Hepatocyte (in vitro differentiated cells): ENCODE data around the gene SCN2B. TPM values are rescaled to one million over a fixed set of nuclear protein-coding genes. Genes with fewer than 3 reads are reported as not detected.

Experiments used
- DNase-seq: peaks from one replicate; pipeline ENCODE4 v3.0.0-alpha.2; 2016; ENCODE audit warnings: low spot score
- H2AFZ ChIP-seq: fragments of 200-600 bp; sonication (generic); 2 replicates; pipeline ENCODE4 v1.6.0; 2016; ENCODE audit warnings: antibody characterized with exemption, mild to moderate bottlenecking
- H3K27ac ChIP-seq: fragments of 200-600 bp; sonication (generic); 2 replicates; pipeline ENCODE4 v1.5.1; 2016; ENCODE audit warnings: mild to moderate bottlenecking
- H3K27me3 ChIP-seq: fragments of 200-600 bp; sonication (generic); 2 replicates; pipeline ENCODE4 v1.6.1; 2016
- H3K36me3 ChIP-seq: fragments of 200-600 bp; sonication (generic); replicated peaks from 2 replicates; pipeline ENCODE4 v1.5.1; 2016; ENCODE audit warnings: low read depth; ENCODE audit not compliant: insufficient read depth
- H3K4me1 ChIP-seq: fragments of 200-600 bp; sonication (generic); 2 replicates; pipeline ENCODE4 v1.5.1; 2016; ENCODE audit warnings: mild to moderate bottlenecking, moderate library complexity; ENCODE audit not compliant: insufficient read depth
- H3K4me2 ChIP-seq: fragments of 200-600 bp; sonication (generic); 2 replicates; pipeline ENCODE4 v1.6.0; 2016
- H3K4me3 ChIP-seq: fragments of 200-600 bp; sonication (generic); 2 replicates; pipeline ENCODE4 v1.5.1; 2016; ENCODE audit warnings: mild to moderate bottlenecking
- H3K79me2 ChIP-seq: fragments of 200-600 bp; sonication (generic); 2 replicates; pipeline ENCODE4 v1.6.0; 2017; ENCODE audit warnings: mild to moderate bottlenecking
- H3K9me2 ChIP-seq: fragments of 200-600 bp; sonication (generic); replicated peaks from 2 replicates; pipeline ENCODE4 v1.6.0; 2017; ENCODE audit warnings: mild to moderate bottlenecking; ENCODE audit not compliant: insufficient read depth
- H3K9me3 ChIP-seq: fragments of 200-600 bp; sonication (generic); 2 replicates; pipeline ENCODE4 v1.5.1; 2016; ENCODE audit warnings: low read depth, mild to moderate bottlenecking
- H4K20me1 ChIP-seq: fragments of 200-600 bp; sonication (generic); 2 replicates; pipeline ENCODE4 v1.6.0; 2016; ENCODE audit warnings: mild to moderate bottlenecking; ENCODE audit not compliant: insufficient read depth, poor library complexity, severe bottlenecking
- CTCF ChIP-seq: fragments of 200-600 bp; sonication (generic); IDR thresholded peaks from 2 replicates; pipeline ENCODE4 v1.5.1; 2016; ENCODE audit warnings: antibody characterized with exemption, mild to moderate bottlenecking; ENCODE audit not compliant: poor library complexity
- EZH2 ChIP-seq: fragments of 200-600 bp; sonication (generic); IDR thresholded peaks from 2 replicates; pipeline ENCODE4 v1.6.1; 2016; ENCODE audit warnings: antibody characterized with exemption, mild to moderate bottlenecking, borderline replicate concordance
- EZH2phosphoT487 ChIP-seq: fragments of 200-600 bp; sonication (generic); IDR thresholded peaks from one replicate; pipeline ENCODE4 v1.6.1; 2018; ENCODE audit warnings: antibody characterized with exemption, mild to moderate bottlenecking, low read depth, moderate library complexity; ENCODE audit not compliant: unreplicated experiment, severe bottlenecking
- WGBS: methylation state at CpG from one replicate; pipeline ENCODE4 v1.1.6; 2016; ENCODE audit warnings: low lambda C conversion rate; ENCODE audit errors: missing lambda C conversion rate; 5-methylcytosine and 5-hydroxymethylcytosine counted together
- polyA plus RNA-seq: library from polyadenylated mRNA; unstranded; fragments of >200 nt; fragmentation: Nextera tagmentation; extraction: Ambion mirVana; gene quantifications from 2 replicates; pipeline ENCODE4 v1.2.1, GENCODE V29; 2016
- total RNA-seq: library from RNA; depleted of rRNA; stranded (reverse); fragments of >200 nt; gene quantifications from 2 replicates; pipeline ENCODE4 v1.2.3, GENCODE V29; 2014

Gene SCN2B
- total and polyA plus RNA-seq, 2 experiments from 2014 or later: 1.1 to 1.2 TPM

DNA sequence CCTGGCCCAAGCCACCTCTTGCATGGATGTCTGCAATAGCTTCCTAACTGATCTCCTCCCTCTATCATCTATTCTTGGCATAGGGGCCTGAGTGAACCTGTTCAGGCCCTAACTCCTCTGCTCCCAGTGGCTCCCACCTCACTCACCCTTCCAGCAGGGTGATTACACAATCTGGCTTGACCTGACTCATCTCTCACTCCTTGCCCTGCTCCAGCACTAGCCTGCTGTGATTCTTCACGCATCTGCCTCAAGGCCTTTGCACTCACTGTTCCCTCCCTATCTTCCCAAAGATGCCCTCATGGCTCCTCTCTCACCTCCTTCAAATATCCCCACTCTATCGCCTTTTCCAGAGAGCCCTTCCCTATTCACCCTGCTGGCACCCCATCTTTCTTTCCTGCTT is 34.4 kb downstream of the SCN2B start:
- Histone ChIP-seq H3K27ac (no peak overlapping the region), H3K36me3 (no peaks in the 10 kb centered on the region), H3K4me1 (no peaks in the 10 kb centered on the region), H4K20me1 (no peaks in the 10 kb centered on the region), H3K4me2 (no peak overlapping the region), H3K79me2 (no peaks in the 10 kb centered on the region), H3K9me2 (no peaks in the 10 kb centered on the region), H3K9me3 (no peaks in the 10 kb centered on the region), H3K4me3 (no peak overlapping the region), H3K27me3 (peaks cover 28% of the 10 kb centered on the region), H2AFZ (no peak overlapping the region)
- peak; percentile 39 for DNase-seq
- WGBS: 63% methylated on average over 2 of the region's 2 CpGs
- TF ChIP-seq CTCF: no peak
- TF ChIP-seq EZH2phosphoT487: no peak
- TF ChIP-seq EZH2: no peak

DNA sequence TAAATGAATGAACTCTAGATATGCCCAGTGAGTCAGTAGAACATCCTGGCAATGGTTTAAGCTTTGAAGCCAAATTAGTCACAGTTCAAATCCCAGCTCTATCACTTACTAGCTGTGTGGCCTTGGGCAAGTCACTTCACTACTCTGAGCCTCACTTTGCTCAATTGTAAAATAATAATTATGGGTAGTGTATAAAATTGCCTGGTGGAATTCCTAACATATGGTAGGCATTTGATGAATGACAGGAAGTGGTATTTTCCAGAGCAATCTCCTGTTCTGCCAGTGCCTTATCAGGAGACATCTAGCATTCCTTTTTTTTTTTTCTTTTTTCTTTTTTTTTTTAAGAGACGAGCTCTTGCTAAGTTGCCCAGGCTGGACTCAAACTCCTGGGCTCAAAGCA is 36.9 kb downstream of the SCN2B start:
- no peaks in the 10 kb centered on the region for H4K20me1 ChIP-seq
- no peaks in the 10 kb centered on the region for H3K9me2 ChIP-seq
- no peak overlapping the region for H2AFZ ChIP-seq
- peaks cover 26% of the 10 kb centered on the region for H3K27me3 ChIP-seq
- WGBS: 50% methylated on average over 1 of the region's 1 CpG
- no peak overlapping the region for H3K4me2 ChIP-seq
- H3K36me3 ChIP-seq: no peaks in the 10 kb centered on the region
- H3K4me3 ChIP-seq: no peak overlapping the region
- no peak overlapping the region for H3K27ac ChIP-seq
- H3K4me1 ChIP-seq: no peaks in the 10 kb centered on the region
- H3K9me3 ChIP-seq: no peaks in the 10 kb centered on the region
- TF ChIP-seq CTCF (no peak), EZH2phosphoT487 (no peak), EZH2 (no peak)
- H3K79me2 ChIP-seq: no peaks in the 10 kb centered on the region
- no peak for DNase-seq

GRCh38 chr11:118138839-118139420 is 37.5 kb downstream of the SCN2B start:
- Histone ChIP-seq H3K27me3 (peaks cover 25% of the 10 kb centered on the region), H3K4me1 (no peaks in the 10 kb centered on the region), H3K9me3 (no peaks in the 10 kb centered on the region), H3K4me3 (no peak overlapping the region), H2AFZ (no peak overlapping the region), H3K36me3 (no peaks in the 10 kb centered on the region), H3K9me2 (no peaks in the 10 kb centered on the region), H4K20me1 (no peaks in the 10 kb centered on the region), H3K79me2 (no peaks in the 10 kb centered on the region), H3K4me2 (no peak overlapping the region), H3K27ac (no peak overlapping the region)
- no peak for DNase-seq
- TF ChIP-seq CTCF: no peak
- no peak for TF ChIP-seq EZH2
- TF ChIP-seq EZH2phosphoT487: no peak
- 65% methylated on average over 10 of the region's 10 CpGs for WGBS

- Histone ChIP-seq H3K36me3 (no peaks in the 10 kb centered on the region), H3K4me2 (no peak overlapping the region), H3K27me3 (peaks cover 16% of the 10 kb centered on the region), H3K27ac (no peak overlapping the region), H3K9me2 (no peaks in the 10 kb centered on the region), H3K79me2 (no peaks in the 10 kb centered on the region), H4K20me1 (no peaks in the 10 kb centered on the region), H3K9me3 (no peaks in the 10 kb centered on the region), H3K4me1 (no peaks in the 10 kb centered on the region), H2AFZ (no peak overlapping the region), H3K4me3 (no peak overlapping the region)
- 77% methylated on average over 10 of the region's 10 CpGs for WGBS
- no peak for DNase-seq
- no peak for TF ChIP-seq EZH2
- TF ChIP-seq CTCF: no peak
Observed at GRCh38 chr11:118136801-118137200, 39.6 kb downstream of the SCN2B start.
